BLaER1 treated with 17β-estradiol and CSF1 and Interleukin-3, amounts not matched to agents 10 nM and 100 nM (cell line): Measurements from ENCODE around the gene RNF208.

Source experiments
- H3K27ac ChIP-seq, 11 experiments: shearing (Covaris generic); formaldehyde crosslinking; 2 replicates each; pipeline ENCODE4 v1.8.1; 2022
- H3K27me3 ChIP-seq, 11 experiments: shearing (Covaris generic); formaldehyde crosslinking; 2 replicates each; pipeline ENCODE4 v1.8.1; 2022
- H3K36me3 ChIP-seq, 11 experiments: shearing (Covaris generic); formaldehyde crosslinking; 2 replicates each; pipeline ENCODE4 v1.8.1; 2022
- H3K4me1 ChIP-seq, 10 experiments: shearing (Covaris generic); formaldehyde crosslinking; 2 replicates each; pipeline ENCODE4 v1.8.1; 2022
- H3K4me2 ChIP-seq, 11 experiments: shearing (Covaris generic); formaldehyde crosslinking; 2 replicates each; pipeline ENCODE4 v1.8.1; 2022
- H3K4me3 ChIP-seq, 10 experiments: shearing (Covaris generic); formaldehyde crosslinking; 2 replicates each; pipeline ENCODE4 v1.8.1; 2022
- H3K9ac ChIP-seq, 11 experiments: shearing (Covaris generic); formaldehyde crosslinking; 2 replicates each; pipeline ENCODE4 v1.8.1; 2022
- H3K9me3 ChIP-seq, 11 experiments: shearing (Covaris generic); formaldehyde crosslinking; replicated peaks in 1 of 11; 2 replicates each; pipeline ENCODE4 v1.8.1; 2022
- H4K20me1 ChIP-seq, 11 experiments: shearing (Covaris generic); formaldehyde crosslinking; 2 replicates each; pipeline ENCODE4 v1.8.1; 2022
- Cebpa-rat ChIP-seq, 11 experiments: shearing (Covaris generic); IDR thresholded peaks; 2 replicates each; pipeline ENCODE4 v1.8.1; 2022

Gene RNF208

DNA sequence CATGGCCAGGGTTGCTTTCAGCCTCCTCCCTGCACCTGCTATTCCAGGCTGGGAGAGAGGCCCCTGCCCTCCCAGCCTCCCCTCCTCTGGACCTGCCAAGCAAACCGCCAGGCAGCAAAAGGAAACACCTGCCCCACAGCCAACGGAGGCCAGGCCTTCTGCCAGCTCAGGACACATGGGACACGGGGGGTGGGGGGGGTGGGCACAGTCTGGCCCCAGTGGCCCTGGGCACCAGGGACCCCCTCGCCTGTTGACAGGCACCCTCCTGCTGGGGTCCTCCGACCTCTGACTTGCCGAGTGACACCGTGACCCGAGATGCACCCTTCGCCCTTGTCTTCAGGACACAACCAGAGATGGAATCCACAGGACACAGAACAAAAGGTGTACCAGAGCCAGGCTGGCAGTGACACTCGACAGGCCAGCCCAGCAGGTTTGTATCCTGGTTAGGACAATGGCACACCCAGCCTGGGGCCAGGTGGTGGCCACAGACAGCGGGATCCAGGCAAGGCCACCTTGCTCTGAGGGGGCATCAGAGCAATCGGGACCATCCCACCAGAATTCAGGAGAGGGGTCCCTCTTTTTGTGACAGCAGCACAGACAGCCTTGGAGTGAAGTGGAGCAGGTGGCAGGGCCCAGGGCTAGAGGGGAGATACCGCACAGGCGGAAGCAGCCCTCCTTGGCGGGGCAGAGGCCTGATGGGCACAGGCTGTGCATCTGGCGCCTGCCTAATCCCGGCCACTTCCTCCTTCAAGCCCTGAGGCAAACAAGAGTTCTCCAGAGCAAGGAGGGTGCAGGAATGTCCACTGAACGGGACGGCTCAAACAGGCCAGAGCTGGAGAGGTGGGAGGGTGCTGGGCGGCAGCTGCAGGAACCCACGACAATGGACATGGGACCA lies 48.9 kb downstream of the RNF208 start:
- H4K20me1 ChIP-seq = peaks cover 0 to 79% (median 34%) of the 10 kb centered on the region in 11 experiments; a peak in 18 of 22 replicates
- TF ChIP-seq Cebpa-rat (IDR thresholded peaks at IDR 0.05) = no peak
- H3K27me3 ChIP-seq = peaks cover 0 to 72% (median 0%) of the 10 kb centered on the region in 11 experiments; a peak in 12 of 22 replicates
- peak overlapping the region in 7 of 11 experiments; percentile 11 to 74 (median 58); a peak in 11 of 22 replicates for H3K9ac ChIP-seq
- H3K4me2 ChIP-seq = peak overlapping the region; percentile 60 to 100 (median 99)
- H3K36me3 ChIP-seq = peaks cover 7 to 16% (median 13%) of the 10 kb centered on the region in 11 experiments; a peak in 19 of 22 replicates
- H3K4me3 ChIP-seq = peak overlapping the region in 5 of 10 experiments; percentile 16 to 53 (median 21); a peak in 5 of 20 replicates
- H3K4me1 ChIP-seq = peaks cover 33 to 86% (median 82%) of the 10 kb centered on the region in 10 experiments
- H3K27ac ChIP-seq = peak overlapping the region in 7 of 11 experiments; percentile 11 to 68 (median 50); a peak in 11 of 22 replicates
- no peaks in the 10 kb centered on the region for H3K9me3 ChIP-seq

DNA sequence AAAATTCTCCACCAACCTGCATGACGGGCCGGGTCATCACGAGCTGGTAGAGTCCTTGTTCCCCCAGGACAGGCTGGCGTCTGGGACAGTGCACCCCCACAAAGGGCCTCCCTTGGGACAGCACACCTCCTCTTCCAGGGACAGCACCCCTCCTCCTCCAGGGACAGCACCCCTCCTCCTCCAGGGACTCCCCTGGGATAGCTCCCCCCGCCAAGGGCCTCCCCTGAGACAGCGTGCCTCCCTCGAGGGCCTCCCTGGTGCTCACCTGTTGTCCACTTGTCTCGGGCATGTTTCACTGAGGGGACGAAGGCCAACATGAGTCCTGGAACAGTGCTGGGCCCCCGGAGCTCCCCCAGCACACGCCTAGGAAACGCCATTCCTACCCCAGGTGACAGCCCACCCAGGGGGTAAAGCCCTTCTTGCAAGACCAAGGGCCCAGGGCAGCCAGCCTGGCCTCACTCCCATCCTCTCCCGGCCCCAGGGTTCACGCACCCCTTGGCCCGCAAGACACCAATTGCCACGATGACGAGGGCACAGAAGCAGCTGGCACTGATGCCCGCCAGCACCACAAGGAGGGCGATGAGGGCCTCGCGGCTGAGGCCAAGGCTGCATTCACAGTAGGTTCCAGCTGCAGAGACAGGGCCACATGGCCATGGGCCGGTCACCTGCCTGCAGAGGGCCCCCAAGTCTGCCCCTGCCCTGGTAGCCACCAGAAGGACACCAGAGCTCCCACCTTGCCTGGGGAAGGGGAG lies 50.7 kb downstream of the RNF208 start:
- Histone ChIP-seq H3K27me3 (peaks cover 0 to 91% (median 9%) of the 10 kb centered on the region in 11 experiments; a peak in 16 of 22 replicates), H3K9ac (peak overlapping the region in 4 of 11 experiments; percentile 37 to 63 (median 62); a peak in 7 of 22 replicates), H3K27ac (peak overlapping the region in 3 of 11 experiments; percentile 38 to 64 (median 55); a peak in 3 of 22 replicates), H3K4me2 (peak overlapping the region in 9 of 11 experiments; percentile 81 to 100 (median 100); a peak in 18 of 22 replicates), H3K9me3 (no peaks in the 10 kb centered on the region), H4K20me1 (peaks cover 0 to 91% (median 33%) of the 10 kb centered on the region in 11 experiments; a peak in 19 of 22 replicates), H3K4me3 (peak overlapping the region in 2 of 10 experiments; percentile 21 to 32; a peak in 1 of 20 replicates), H3K4me1 (peaks cover 33 to 98% (median 96%) of the 10 kb centered on the region in 10 experiments), H3K36me3 (no peaks in the 10 kb centered on the region)
- no peak for TF ChIP-seq Cebpa-rat (IDR thresholded peaks at IDR 0.05)

DNA sequence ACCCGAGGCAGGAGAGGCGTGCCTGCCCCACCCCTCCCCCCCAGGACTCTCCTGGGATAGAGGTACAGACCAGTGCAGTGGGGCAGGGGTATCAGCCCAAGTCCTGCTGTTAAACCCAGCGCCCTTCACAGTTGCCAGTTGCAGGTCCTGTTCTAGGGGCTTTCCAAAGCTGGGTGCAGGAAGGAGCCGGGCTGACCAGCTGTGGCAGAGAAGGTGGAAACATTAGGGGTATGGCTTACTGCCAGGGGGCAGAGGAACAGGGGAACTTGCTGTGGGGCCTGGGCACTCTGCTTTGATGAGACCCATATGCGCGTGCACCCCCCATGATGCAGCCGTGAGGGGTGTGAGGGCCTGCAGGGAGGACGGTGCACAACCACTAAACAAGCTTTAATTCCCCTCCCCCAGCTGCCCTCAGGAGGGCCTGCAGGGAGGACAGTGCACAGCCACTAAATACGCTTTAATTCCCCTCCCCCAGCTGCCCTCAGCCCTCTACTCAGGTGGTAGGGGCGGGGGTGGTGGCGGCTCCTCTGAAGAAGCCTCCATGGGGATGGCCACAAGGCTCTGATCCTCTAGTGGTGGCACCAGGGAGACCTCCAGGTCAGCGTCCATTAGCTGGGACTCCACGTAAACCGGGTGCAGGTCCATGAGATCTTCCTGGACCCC lies 51.4 kb downstream of the RNF208 start:
- Histone ChIP-seq H3K4me1 (peaks cover 33 to 99% (median 97%) of the 10 kb centered on the region in 10 experiments), H3K4me2 (peak overlapping the region in 10 of 11 experiments; percentile 96 to 100 (median 100); a peak in 18 of 22 replicates), H4K20me1 (peaks cover 0 to 91% (median 33%) of the 10 kb centered on the region in 11 experiments; a peak in 18 of 22 replicates), H3K27ac (no peak overlapping the region), H3K27me3 (peaks cover 0 to 98% (median 14%) of the 10 kb centered on the region in 11 experiments; a peak in 16 of 22 replicates), H3K4me3 (peak overlapping the region in 4 of 10 experiments; percentile 58 to 70 (median 67); a peak in 5 of 20 replicates), H3K9me3 (no peaks in the 10 kb centered on the region), H3K36me3 (no peaks in the 10 kb centered on the region), H3K9ac (peak overlapping the region in 1 of 11 experiments; percentile 78; a peak in 2 of 22 replicates)
- TF ChIP-seq Cebpa-rat (IDR thresholded peaks at IDR 0.05) = no peak
